ENCODE data around the gene IQGAP1. TPM values are rescaled to one million over a fixed set of nuclear protein-coding genes. Genes with fewer than 3 reads are reported as not detected.

Gene IQGAP1
- total and polyA plus RNA-seq, 9 of the 15 experiments (the other 6 are each of a cell fraction or from before 2014, with no cell fraction given): 37.6 to 143 (median 77.7) TPM

GRCh38 chr15:90482124-90483011, 94.3 kb downstream of the IQGAP1 start:
- H3K9ac ChIP-seq (ENCODE audit: insufficient read depth in 1 of 2, low read depth in 2 of 2, low read length in 2 of 2): no peak overlapping the region
- H2AFZ ChIP-seq (ENCODE audit: low read depth, low read length): no peak overlapping the region
- ChIA-PET CTCF (ENCODE audit: low intra/inter-chr PET ratio) (interaction anchor here (0.6 to 5.4 kb wide), 6 partner anchors 120 to 195 kb away, joined by 3 to 64 read pairs (median 10); no protein-coding TSS in a partner anchor), POLR2A (interaction anchor here (0.6 to 1.2 kb wide), 4 partner anchors 72 to 162 kb away, joined by 3 to 5 read pairs (median 3); no protein-coding TSS in a partner anchor)
- H3K9me1 ChIP-seq (ENCODE audit: control insufficient read depth, insufficient read depth, low read length): no peaks in the 10 kb centered on the region
- H3K9me3 ChIP-seq (replicated peaks; ENCODE audit: control insufficient read depth, insufficient read depth, low read depth, low read length): no peaks in the 10 kb centered on the region
- BruUV-seq (replicated peaks): no TSS peak
- H3K27ac ChIP-seq (ENCODE audit: extremely low read depth, low read depth, low read length): no peak overlapping the region
- no peaks in the 10 kb centered on the region for H3K27me3 ChIP-seq (ENCODE audit: control insufficient read depth in 2 of 2, insufficient read depth in 2 of 2, low read length in 2 of 2)
- DNase-seq (ENCODE audit: extremely low read depth in 1 of 4, low spot score in 3 of 4): peak; percentile 19 to 68 (median 38)
- ATAC-seq: peak; percentile 88
- H3K36me3 ChIP-seq (ENCODE audit: control insufficient read depth, insufficient read depth, low read length): peaks cover 59% of the 10 kb centered on the region
- FAIRE-seq: peak; percentile 81
- no peaks in the 10 kb centered on the region; the same call in 1 of the 2 replicates for H4K20me1 ChIP-seq (replicated peaks; ENCODE audit: control insufficient read depth, insufficient read depth, low read length)
- in situ Hi-C loops (cut with MboI) (no loop called here), intact Hi-C loops (cut with micrococcal nuclease) (loop anchor here (1.0 to 10.0 kb wide), 6 partner anchors 120 to 405 kb away; no protein-coding TSS in a partner anchor)
- WGBS (ENCODE audit: insufficient coverage, low coverage, missing lambda C conversion rate): 42% methylated on average over 7 of the region's 7 CpGs
- no peak overlapping the region for H3K4me2 ChIP-seq (ENCODE audit: insufficient read depth, low read length)
- no peaks in the 10 kb centered on the region for H3K4me1 ChIP-seq (replicated peaks in 1 of 2; ENCODE audit: control insufficient read depth in 2 of 2, insufficient read depth in 2 of 2, low read length in 2 of 2)
- no peak overlapping the region for H3K4me3 ChIP-seq
- H3K79me2 ChIP-seq (ENCODE audit: control insufficient read depth, insufficient read depth, low read length): no peaks in the 10 kb centered on the region
- TF ChIP-seq ARNT (IDR thresholded peaks at IDR 0.05) (peak; percentile 34 to 65; a peak in 2 of 4 replicates), TEAD1 (CRISPR knock-in tag; IDR thresholded peaks at IDR 0.05) (0 out of 4 replicates have a peak, but pooled peaks of 1 of the 2 experiments have one; percentile 22), SMC3 (conservative IDR thresholded peaks at IDR 0.05; ENCODE audit: insufficient read depth, low read depth, low read length) (peak; percentile 88), ARID2 (IDR thresholded peaks at IDR 0.05) (peak; percentile 93), HDGF (IDR thresholded peaks at IDR 0.05) (0 out of 2 replicates have a peak, but pooled peaks have one; percentile 35), POLR2B (IDR thresholded peaks at IDR 0.05; ENCODE audit: low read depth, partially characterized antibody) (no peak), RAD21 (CRISPR knock-in tag; conservative IDR thresholded peaks at IDR 0.05 in 1 of 2, IDR thresholded peaks at IDR 0.05 in 1 of 2) (peak; percentile 90 to 96), CTCF (IDR thresholded peaks at IDR 0.05 in 2 of 3, conservative IDR thresholded peaks at IDR 0.05 in 1 of 3; ENCODE audit: insufficient read depth in 2 of 3, low read depth in 1 of 3, low read length in 3 of 3) (peak; percentile 82 to 91 (median 85)), CC2D1A (IDR thresholded peaks at IDR 0.05) (peak; percentile 82), DEAF1 (CRISPR knock-in tag; IDR thresholded peaks at IDR 0.05) (peak; percentile 89), KHSRP (IDR thresholded peaks at IDR 0.05) (0 out of 2 replicates have a peak, but pooled peaks have one; percentile 10), FOXM1 (IDR thresholded peaks at IDR 0.05; ENCODE audit: low read depth) (peak; percentile 25; the same call in 1 of the 2 replicates), FOXM1 (CRISPR knock-in tag; IDR thresholded peaks at IDR 0.05; ENCODE audit: low read depth) (no peak), FOXK2 (conservative IDR thresholded peaks at IDR 0.05 in 1 of 2, IDR thresholded peaks at IDR 0.05 in 1 of 2; ENCODE audit: low read depth in 2 of 2) (peak; percentile 47 to 58; a peak in 3 of 4 replicates), MLLT1 (IDR thresholded peaks at IDR 0.05) (0 out of 4 replicates have a peak, but pooled peaks of 1 of the 2 experiments have one; percentile 41)
